Measurements from ENCODE around the gene NTNG1.

Gene NTNG1

GRCh38 chr1:107405236-107405635 lies 264.4 kb downstream of the NTNG1 start:
- no peak for DNase-seq

- DNase-seq, result no peak
These were observed 266.2 kb downstream of the NTNG1 start for GRCh38 chr1:107407011-107407410.

- DNase-seq, result no peak
These were observed 272.7 kb downstream of the NTNG1 start for GRCh38 chr1:107413546-107413945.

- DNase-seq, result no peak
These were observed 273.1 kb downstream of the NTNG1 start for GRCh38 chr1:107413951-107414350.

GRCh38 chr1:107414550-107414949 lies 273.7 kb downstream of the NTNG1 start:
- DNase-seq, result no peak

GRCh38 chr1:107415241-107415640 lies 274.4 kb downstream of the NTNG1 start:
- DNase-seq, result no peak

GRCh38 chr1:107419003-107419402 lies 278.2 kb downstream of the NTNG1 start:
- DNase-seq, result no peak

GRCh38 chr1:107422901-107423300 lies 282.1 kb downstream of the NTNG1 start:
- DNase-seq, result no peak

- peak; percentile 10 for DNase-seq
These were observed 289.8 kb downstream of the NTNG1 start for GRCh38 chr1:107430540-107431228.

- no peak for DNase-seq
These were observed 291.3 kb downstream of the NTNG1 start for GRCh38 chr1:107432108-107432507.

GRCh38 chr1:107433068-107433467 lies 292.2 kb downstream of the NTNG1 start:
- DNase-seq, result no peak

- no peak for DNase-seq
These were observed 293.0 kb downstream of the NTNG1 start for GRCh38 chr1:107433635-107434360.

GRCh38 chr1:107434361-107434693 lies 293.5 kb downstream of the NTNG1 start:
- DNase-seq, result no peak

GRCh38 chr1:107436552-107437241 lies 295.9 kb downstream of the NTNG1 start:
- DNase-seq, result no peak

GRCh38 chr1:107439567-107439966 lies 298.7 kb downstream of the NTNG1 start:
- no peak for DNase-seq

- no peak for DNase-seq
These were observed 301.7 kb downstream of the NTNG1 start for GRCh38 chr1:107442551-107442950.

GRCh38 chr1:107443027-107443426 lies 302.2 kb downstream of the NTNG1 start:
- no peak for DNase-seq

GRCh38 chr1:107443860-107444259 lies 303.0 kb downstream of the NTNG1 start:
- no peak for DNase-seq

- DNase-seq, result no peak
These were observed 303.5 kb downstream of the NTNG1 start for GRCh38 chr1:107444302-107444701.

- DNase-seq, result no peak
These were observed 308.5 kb downstream of the NTNG1 start for GRCh38 chr1:107449326-107449725.

GRCh38 chr1:107450899-107451664 lies 310.2 kb downstream of the NTNG1 start:
- DNase-seq, result no peak

GRCh38 chr1:107451715-107452114 lies 310.9 kb downstream of the NTNG1 start:
- no peak for DNase-seq

- no peak for DNase-seq
These were observed 314.0 kb downstream of the NTNG1 start for GRCh38 chr1:107454791-107455190.
